Posterior cingulate gyrus (tissue), 11 donors: Measurements from ENCODE around the gene DNAJB11.
"Not testable (repeated sequence)": the region's sequence is repeated elsewhere in the genome, so short reads cannot be mapped to it uniquely, and the experiment has no call there.

Experiments
- DNase-seq, 10 donors: peaks; one replicate each; pipeline versions ENCODE4 v3.0.0 to v3.0.0-alpha.2; 2020 to 2021; ENCODE audit warnings: mixed read lengths in 3 of 10
- intact Hi-C: fragments of 100-400 bp; cut with DNase I; formaldehyde crosslinking; loops from one replicate; pipeline ENCODE4 v1.15.1; 2023

Gene DNAJB11

GRCh38 chr3:186614597-186615483, 44.3 kb downstream of the DNAJB11 start:
- intact Hi-C loops: loop anchor here (1.0 to 5.0 kb wide), 3 partner anchors 43 to 206 kb away; partner anchors contain the start of genes DNAJB11 and EIF4A2
- peak; percentile 73 to 97 (median 86) for DNase-seq

GRCh38 chr3:186616299-186616617, 45.7 kb downstream of the DNAJB11 start:
- intact Hi-C loops: loop anchor here (5.0 kb wide), 2 partner anchors 44 to 166 kb away; partner anchors contain the start of genes DNAJB11 and EIF4A2

GRCh38 chr3:186617036-186617946, 46.8 kb downstream of the DNAJB11 start:
- DNase-seq: peak; percentile 72 to 97 (median 84)
- intact Hi-C loops: loop anchor here (5.0 kb wide), 2 partner anchors 45 to 165 kb away; partner anchors contain the start of genes DNAJB11 and EIF4A2

More at GRCh38 chr3:186616299-186616617, 45.7 kb downstream of the DNAJB11 start:
- no peak for DNase-seq

- no peak for DNase-seq
- intact Hi-C loops: loop anchor here (5.0 kb wide), 2 partner anchors 46 to 164 kb away; partner anchors contain the start of genes DNAJB11 and EIF4A2
Observed at GRCh38 chr3:186618318-186618938, 47.9 kb downstream of the DNAJB11 start.

- DNase-seq: no peak
- intact Hi-C loops: loop anchor here (5.0 kb wide), 2 partner anchors 47 to 163 kb away; partner anchors contain the start of genes DNAJB11 and EIF4A2
Observed at GRCh38 chr3:186619787-186620212, 49.3 kb downstream of the DNAJB11 start.

GRCh38 chr3:186620213-186621092, 49.9 kb downstream of the DNAJB11 start:
- intact Hi-C loops: no loop called here
- peak in 1 of 10 donors; percentile 77 for DNase-seq

GRCh38 chr3:186621894-186622650, 51.6 kb downstream of the DNAJB11 start:
- intact Hi-C loops: no loop called here
- DNase-seq: no peak

- intact Hi-C loops: no loop called here
- DNase-seq: no peak
Observed at GRCh38 chr3:186622651-186623310, 52.3 kb downstream of the DNAJB11 start.

- intact Hi-C loops: no loop called here
- DNase-seq: no peak
Observed at GRCh38 chr3:186624598-186624997, 54.1 kb downstream of the DNAJB11 start.

GRCh38 chr3:186625600-186626042, 55.1 kb downstream of the DNAJB11 start:
- intact Hi-C loops: no loop called here
- no peak for DNase-seq

GRCh38 chr3:186626254-186626847, 55.8 kb downstream of the DNAJB11 start:
- DNase-seq: no peak
- intact Hi-C loops: no loop called here

GRCh38 chr3:186627852-186628414, 57.4 kb downstream of the DNAJB11 start:
- no peak for DNase-seq
- intact Hi-C loops: no loop called here

- no peak for DNase-seq
- intact Hi-C loops: no loop called here
Observed at GRCh38 chr3:186628756-186629155, 58.2 kb downstream of the DNAJB11 start.

GRCh38 chr3:186630950-186631641, 60.6 kb downstream of the DNAJB11 start:
- DNase-seq: no peak
- intact Hi-C loops: no loop called here

- DNase-seq: no peak
- intact Hi-C loops: no loop called here
Observed at GRCh38 chr3:186633481-186633880, 63.0 kb downstream of the DNAJB11 start.

- DNase-seq: not testable (repeated sequence)
Observed at GRCh38 chr3:186634207-186634606, 63.7 kb downstream of the DNAJB11 start.

More at GRCh38 chr3:186634207-186634606, 63.7 kb downstream of the DNAJB11 start:
- intact Hi-C loops: not testable (repeated sequence)
